WTC11 (cell line): ENCODE measurements around the gene FAXDC2. TPM values are rescaled to one million over a fixed set of nuclear protein-coding genes. Genes with fewer than 3 reads are reported as not detected.

Experiments used
- ATAC-seq: fragments of 200-7000 bp; cut with Tn5 transposase; 2 replicates; pipeline ENCODE4 v1.10.0; 2021; ENCODE audit warnings: mild to moderate bottlenecking, moderate library complexity
- CTCF ChIA-PET: fragments of 300-600 bp; sonication (Branson Sonifier 250); formaldehyde crosslinking; loops from one replicate; lab custom pipeline; 2021; ENCODE audit warnings: antibody characterized with exemption; lab: Charles Lee
- POLR2A ChIA-PET: fragments of 350-600 bp; sonication (Branson Sonifier 250); formaldehyde crosslinking; loops from one replicate; lab custom pipeline; 2021; ENCODE audit warnings: antibody characterized with exemption; lab: Charles Lee
- DNase-seq: peaks from one replicate; pipeline ENCODE4 v3.0.0; 2021; ENCODE audit warnings: low spot score
- H3K27ac Mint-ChIP-seq: 2 replicates; pipeline ENCODE4 v1.8.0; 2021; ENCODE audit warnings: mixed read lengths
- H3K27me3 Mint-ChIP-seq: 2 replicates; pipeline ENCODE4 v1.8.0; 2021; ENCODE audit warnings: low read depth, mild to moderate bottlenecking, moderate library complexity, mixed read lengths
- H3K36me3 Mint-ChIP-seq: 2 replicates; pipeline ENCODE4 v1.8.0; 2021; ENCODE audit warnings: mixed read lengths
- H3K4me1 Mint-ChIP-seq: 2 replicates; pipeline ENCODE4 v1.8.0; 2022; ENCODE audit warnings: mixed read lengths
- H3K4me3 Mint-ChIP-seq: 2 replicates; pipeline ENCODE4 v1.8.0; 2021; ENCODE audit warnings: mild to moderate bottlenecking, moderate library complexity, mixed read lengths
- H3K9me3 Mint-ChIP-seq: 2 replicates; pipeline ENCODE4 v1.8.0; 2021; ENCODE audit warnings: mixed read lengths
- ARID4B ChIP-seq: sonication (generic); formaldehyde crosslinking; IDR thresholded peaks from 2 replicates; pipeline ENCODE4 v1.8.0; 2023; ENCODE audit warnings: missing genetic modification reagents, mild to moderate bottlenecking, borderline replicate concordance
- CTCF ChIP-seq: fragments of 200-600 bp; IDR thresholded peaks from 2 replicates; pipeline ENCODE4 v1.8.0; 2022; ENCODE audit warnings: antibody characterized with exemption
- FOXP1 ChIP-seq: sonication (generic); formaldehyde crosslinking; IDR thresholded peaks from 2 replicates; pipeline ENCODE4 v1.8.0; 2022; ENCODE audit warnings: missing genetic modification reagents, mild to moderate bottlenecking, moderate library complexity, borderline replicate concordance
- IRF1 ChIP-seq: sonication (generic); formaldehyde crosslinking; IDR thresholded peaks from 2 replicates; pipeline ENCODE4 v1.8.0; 2023; ENCODE audit warnings: missing genetic modification reagents
- JAZF1 ChIP-seq: fragments of 250-450 bp; sonication (Bioruptor Pico); IDR thresholded peaks from 2 replicates; pipeline ENCODE4 v1.9.0; 2021; ENCODE audit warnings: moderate library complexity, mild to moderate bottlenecking, inconsistent platforms
- KAT7 ChIP-seq: sonication (generic); formaldehyde crosslinking; IDR thresholded peaks from 2 replicates; pipeline ENCODE4 v1.8.1; 2023; ENCODE audit warnings: missing genetic modification reagents, mild to moderate bottlenecking, borderline replicate concordance
- PRDM15 ChIP-seq: sonication (generic); formaldehyde crosslinking; IDR thresholded peaks from 2 replicates; pipeline ENCODE4 v1.8.0; 2022; ENCODE audit warnings: missing genetic modification reagents
- STAT6 ChIP-seq: sonication (generic); formaldehyde crosslinking; conservative IDR thresholded peaks from 2 replicates; pipeline ENCODE4 v1.8.1; 2023; ENCODE audit warnings: mild to moderate bottlenecking, low read depth, missing genetic modification reagents, moderate library complexity
- TCF7 ChIP-seq: sonication (generic); formaldehyde crosslinking; IDR thresholded peaks from 2 replicates; pipeline ENCODE4 v1.8.0; 2022; ENCODE audit warnings: mild to moderate bottlenecking, low read depth, missing genetic modification reagents, moderate library complexity
- ZBTB21 ChIP-seq: sonication (generic); formaldehyde crosslinking; IDR thresholded peaks from 2 replicates; pipeline ENCODE4 v1.8.1; 2023; ENCODE audit warnings: mild to moderate bottlenecking, missing genetic modification reagents, borderline replicate concordance
- ZNF423 ChIP-seq: fragments of 250-450 bp; sonication (Bioruptor Pico); IDR thresholded peaks from 2 replicates; pipeline ENCODE4 v2.1.2; 2022; ENCODE audit warnings: mild to moderate bottlenecking, moderate library complexity
- ZNF512 ChIP-seq: sonication (generic); formaldehyde crosslinking; IDR thresholded peaks from 2 replicates; pipeline ENCODE4 v1.8.1; 2022; ENCODE audit warnings: missing genetic modification reagents, borderline replicate concordance
- ZNF532 ChIP-seq: fragments of 250-450 bp; sonication (Bioruptor Pico); IDR thresholded peaks from 2 replicates; pipeline ENCODE4 v1.9.0; 2021; ENCODE audit warnings: mild to moderate bottlenecking, borderline replicate concordance
- total RNA-seq: library from RNA; stranded (reverse); gene quantifications from 3 replicates; pipeline ENCODE4 v1.2.3, GENCODE V29; 2021
- TF ChIP-seq, protein P1 (sequence below): sonication (generic); formaldehyde crosslinking; IDR thresholded peaks from 2 replicates; pipeline ENCODE4 v1.8.1; 2022; ENCODE audit warnings: low read depth, mild to moderate bottlenecking, moderate library complexity, missing genetic modification reagents, borderline replicate concordance

Gene FAXDC2
- total RNA-seq, 1 experiment from 2014 or later: 3.9 TPM

DNA sequence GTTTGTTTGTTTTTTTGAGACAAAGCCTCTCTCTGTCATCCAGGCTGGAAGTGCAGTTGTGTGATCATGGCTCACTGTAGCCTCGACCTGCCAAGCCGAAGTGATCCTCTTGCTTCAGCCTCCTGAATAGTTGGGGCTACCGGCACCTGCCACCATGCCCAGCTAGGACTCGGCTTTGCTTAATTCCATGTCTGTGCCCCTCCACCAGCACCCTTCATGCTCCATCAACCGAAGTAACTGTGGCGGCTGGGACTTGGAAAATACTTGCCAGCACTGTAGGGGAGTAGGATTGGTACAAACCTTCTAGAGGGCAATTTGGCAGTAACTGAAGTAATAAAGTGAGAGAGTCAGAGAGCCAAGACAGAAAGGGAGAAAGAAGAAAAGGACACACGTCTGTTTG, 19.0 kb downstream of the FAXDC2 start (continued):
- TF ChIP-seq ZNF532: no peak
- TF ChIP-seq, all 79 proteins: peak for 0

DNA sequence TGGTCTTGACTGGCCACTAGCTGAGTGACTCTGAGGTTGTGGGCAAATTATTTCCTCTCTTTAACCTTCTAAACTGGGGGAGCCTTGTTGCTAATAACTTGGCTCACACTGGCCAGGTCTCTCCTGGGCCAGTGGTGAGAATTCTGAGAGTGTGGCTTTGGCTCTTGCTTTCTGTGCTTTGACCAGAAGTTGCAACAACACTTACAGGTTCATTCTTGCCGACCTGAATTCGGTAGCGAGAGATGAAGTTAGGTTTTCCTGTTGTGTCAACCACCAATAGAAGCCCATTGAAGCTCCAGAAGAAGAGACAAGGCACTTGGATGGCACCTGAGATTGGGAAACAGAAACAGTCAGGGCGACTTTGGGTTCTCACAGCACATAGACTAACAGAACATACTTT, 19.8 kb downstream of the FAXDC2 start:
- Mint-ChIP-seq H3K4me1 (no peaks in the 10 kb centered on the region), H3K36me3 (peaks cover 32% of the 10 kb centered on the region), H3K4me3 (no peak overlapping the region), H3K27ac (no peak overlapping the region), H3K9me3 (no peaks in the 10 kb centered on the region), H3K27me3 (no peaks in the 10 kb centered on the region)
- POLR2A ChIA-PET: no interaction called here
- ATAC-seq: no peak
- DNase-seq: no peak
- CTCF ChIA-PET: no interaction called here
- no peak for TF ChIP-seq FOXP1 (CRISPR knock-in tag)
- TF ChIP-seq STAT6 (CRISPR knock-in tag): no peak
- TF ChIP-seq IRF1 (CRISPR knock-in tag): no peak
- TF ChIP-seq PRDM15 (CRISPR knock-in tag): no peak
- no peak for TF ChIP-seq ZBTB21 (CRISPR knock-in tag)
- TF ChIP-seq ZNF512: no peak
- TF ChIP-seq CTCF: no peak
- TF ChIP-seq ZNF423 (CRISPR knock-in tag): no peak
- no peak for TF ChIP-seq ARID4B (CRISPR knock-in tag)
- no peak for TF ChIP-seq TCF7 (CRISPR knock-in tag)
- no peak for TF ChIP-seq KAT7 (CRISPR knock-in tag)
- no peak for TF ChIP-seq JAZF1 (CRISPR knock-in tag)
- TF ChIP-seq, protein P1, sequence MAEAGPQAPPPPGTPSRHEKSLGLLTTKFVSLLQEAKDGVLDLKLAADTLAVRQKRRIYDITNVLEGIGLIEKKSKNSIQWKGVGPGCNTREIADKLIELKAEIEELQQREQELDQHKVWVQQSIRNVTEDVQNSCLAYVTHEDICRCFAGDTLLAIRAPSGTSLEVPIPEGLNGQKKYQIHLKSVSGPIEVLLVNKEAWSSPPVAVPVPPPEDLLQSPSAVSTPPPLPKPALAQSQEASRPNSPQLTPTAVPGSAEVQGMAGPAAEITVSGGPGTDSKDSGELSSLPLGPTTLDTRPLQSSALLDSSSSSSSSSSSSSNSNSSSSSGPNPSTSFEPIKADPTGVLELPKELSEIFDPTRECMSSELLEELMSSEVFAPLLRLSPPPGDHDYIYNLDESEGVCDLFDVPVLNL (CRISPR knock-in tag): no peak
